ENCODE results near the gene SERINC2.

- TF ChIP-seq JUN (IDR thresholded peaks at IDR 0.05) (no peak), CTCF (IDR thresholded peaks at IDR 0.05) (no peak)
Measured at GRCh38 chr1:31436596-31437432, 23.8 kb downstream of the SERINC2 start.
